ENCODE results near the gene GEMIN7. TPM values are rescaled to one million over a fixed set of nuclear protein-coding genes. Genes with fewer than 3 reads are reported as not detected.

The GEMIN7 gene
- total RNA-seq, 1 experiment from 2014 or later, result 35.5 TPM

- CTCF ChIA-PET, result no interaction called here
- no peaks in the 10 kb centered on the region for H3K36me3 ChIP-seq (ENCODE audit: low read depth, low read length)
These were observed 23.4 kb downstream of the GEMIN7 start for GRCh38 chr19:45102481-45102880.

GRCh38 chr19:45103156-45103507 is 24.1 kb downstream of the GEMIN7 start:
- intact Hi-C loops (cut with micrococcal nuclease), result no loop called here
- no peak overlapping the region for H3K9ac ChIP-seq (ENCODE audit: low read length)
- no peaks in the 10 kb centered on the region for H3F3A ChIP-seq (ENCODE audit: low read length, unreplicated experiment)
- peaks cover 17% of the 10 kb centered on the region for H3K4me1 ChIP-seq (ENCODE audit: insufficient read depth, low read length)
- no peaks in the 10 kb centered on the region for H3K36me3 ChIP-seq (ENCODE audit: low read depth, low read length)
- no peak overlapping the region for H3K4me2 ChIP-seq (ENCODE audit: low read length)
- no peaks in the 10 kb centered on the region for H3K27me3 ChIP-seq (ENCODE audit: low read length)
- no peak for DNase-seq
- no peak overlapping the region for H3K4me3 ChIP-seq (ENCODE audit: low read length)
- BruUV-seq (replicated peaks), result no TSS peak
- no peak overlapping the region for H3K27ac ChIP-seq (ENCODE audit: low read length)
- ChIA-PET POLR2A (ENCODE audit: unreplicated experiment) (no interaction called here), CTCF (no interaction called here)
- H3K79me2 ChIP-seq (ENCODE audit: low read length), result peaks cover 89% of the 10 kb centered on the region
- H3K9me2 ChIP-seq (replicated peaks; ENCODE audit: low read length), result no peaks in the 10 kb centered on the region
- TF ChIP-seq CTCF (conservative IDR thresholded peaks at IDR 0.05; ENCODE audit: low read depth, low read length) (no peak), EZH2 (IDR thresholded peaks at IDR 0.05; ENCODE audit: low read length, unreplicated experiment) (no peak), EZH2phosphoT487 (IDR thresholded peaks at IDR 0.05; ENCODE audit: borderline replicate concordance, low read length) (no peak)
- H3K9me3 ChIP-seq (ENCODE audit: low read length), result no peaks in the 10 kb centered on the region
- no peak for ATAC-seq
- H2AFZ ChIP-seq (ENCODE audit: low read length), result no peak overlapping the region
- H4K20me1 ChIP-seq (ENCODE audit: low read length), result peaks cover 12% of the 10 kb centered on the region; the same call in 1 of the 2 replicates

More at GRCh38 chr19:45102481-45102880, 23.4 kb downstream of the GEMIN7 start:
- Histone ChIP-seq H4K20me1 (ENCODE audit: low read length) (peaks cover 12% of the 10 kb centered on the region; the same call in 1 of the 2 replicates), H3F3A (ENCODE audit: low read length, unreplicated experiment) (no peaks in the 10 kb centered on the region), H3K4me2 (ENCODE audit: low read length) (no peak overlapping the region), H2AFZ (ENCODE audit: low read length) (no peak overlapping the region), H3K9me3 (ENCODE audit: low read length) (no peaks in the 10 kb centered on the region), H3K79me2 (ENCODE audit: low read length) (peaks cover 89% of the 10 kb centered on the region), H3K27me3 (ENCODE audit: low read length) (no peaks in the 10 kb centered on the region), H3K4me1 (ENCODE audit: insufficient read depth, low read length) (peaks cover 23% of the 10 kb centered on the region), H3K9ac (ENCODE audit: low read length) (no peak overlapping the region), H3K4me3 (ENCODE audit: low read length) (no peak overlapping the region), H3K27ac (ENCODE audit: low read length) (no peak overlapping the region), H3K9me2 (replicated peaks; ENCODE audit: low read length) (no peaks in the 10 kb centered on the region)
- POLR2A ChIA-PET (ENCODE audit: unreplicated experiment), result no interaction called here
- ATAC-seq (no peak), DNase-seq (no peak)
- no peak for TF ChIP-seq EZH2phosphoT487 (IDR thresholded peaks at IDR 0.05; ENCODE audit: borderline replicate concordance, low read length)
- no peak for TF ChIP-seq EZH2 (IDR thresholded peaks at IDR 0.05; ENCODE audit: low read length, unreplicated experiment)
- TF ChIP-seq CTCF (conservative IDR thresholded peaks at IDR 0.05; ENCODE audit: low read depth, low read length), result no peak
- no TSS peak for BruUV-seq (replicated peaks)
- intact Hi-C loops (cut with micrococcal nuclease), result no loop called here

- CTCF ChIA-PET, result no interaction called here
- POLR2A ChIA-PET (ENCODE audit: unreplicated experiment), result no interaction called here
- no TSS peak for BruUV-seq (replicated peaks)
- Histone ChIP-seq H3F3A (ENCODE audit: low read length, unreplicated experiment) (no peaks in the 10 kb centered on the region), H3K9me2 (replicated peaks; ENCODE audit: low read length) (no peaks in the 10 kb centered on the region), H3K9ac (ENCODE audit: low read length) (no peak overlapping the region), H3K9me3 (ENCODE audit: low read length) (no peaks in the 10 kb centered on the region), H3K27me3 (ENCODE audit: low read length) (no peaks in the 10 kb centered on the region), H4K20me1 (ENCODE audit: low read length) (peaks cover 8% of the 10 kb centered on the region; the same call in 1 of the 2 replicates), H3K36me3 (ENCODE audit: low read depth, low read length) (no peaks in the 10 kb centered on the region), H3K4me1 (ENCODE audit: insufficient read depth, low read length) (peaks cover 11% of the 10 kb centered on the region), H3K4me3 (ENCODE audit: low read length) (no peak overlapping the region), H3K27ac (ENCODE audit: low read length) (no peak overlapping the region), H2AFZ (ENCODE audit: low read length) (no peak overlapping the region), H3K79me2 (ENCODE audit: low read length) (peaks cover 87% of the 10 kb centered on the region), H3K4me2 (ENCODE audit: low read length) (no peak overlapping the region)
- DNase-seq (no peak), ATAC-seq (no peak)
- intact Hi-C loops (cut with micrococcal nuclease), result no loop called here
- TF ChIP-seq EZH2 (IDR thresholded peaks at IDR 0.05; ENCODE audit: low read length, unreplicated experiment) (no peak), CTCF (conservative IDR thresholded peaks at IDR 0.05; ENCODE audit: low read depth, low read length) (no peak), EZH2phosphoT487 (IDR thresholded peaks at IDR 0.05; ENCODE audit: borderline replicate concordance, low read length) (no peak)
These were observed 24.7 kb downstream of the GEMIN7 start for GRCh38 chr19:45103508-45104319.

Measured in PC-3 (cell line).